HepG2 (cell line): ENCODE data around the gene IQCE. TPM values are rescaled to one million over a fixed set of nuclear protein-coding genes. Genes with fewer than 3 reads are reported as not detected.
A peak's percentile ranks its signal among the peaks of the same experiment; 100 is the strongest.

Experiments
- CAMTA2 ChIP-seq: sonication (generic); formaldehyde crosslinking; IDR thresholded peaks from 2 replicates; pipeline ENCODE4 v1.4.0; 2020; ENCODE audit warnings: mild to moderate bottlenecking, missing genetic modification reagents, borderline replicate concordance
- CENPX ChIP-seq: sonication (generic); formaldehyde crosslinking; IDR thresholded peaks from 2 replicates; pipeline ENCODE4 v1.9.0; 2021; ENCODE audit warnings: mild to moderate bottlenecking, missing genetic modification reagents, moderate library complexity
- CREBL2 ChIP-seq: sonication (generic); formaldehyde crosslinking; IDR thresholded peaks from 2 replicates; pipeline ENCODE4 v1.8.1; 2023; ENCODE audit warnings: missing genetic modification reagents, mild to moderate bottlenecking, borderline replicate concordance
- DMTF1 ChIP-seq: sonication (generic); formaldehyde crosslinking; IDR thresholded peaks from 2 replicates; pipeline ENCODE4 v1.4.0; 2020; ENCODE audit warnings: mild to moderate bottlenecking, missing genetic modification reagents
- DNMT3B ChIP-seq: conservative IDR thresholded peaks from 2 replicates; pipeline ENCODE4 v1.6.1; 2016; ENCODE audit warnings: missing biosample characterization, control low read depth
- HIVEP1 ChIP-seq: sonication (generic); formaldehyde crosslinking; IDR thresholded peaks from 2 replicates; pipeline ENCODE4 v1.4.0; 2020; ENCODE audit warnings: mild to moderate bottlenecking, missing genetic modification reagents
- KMT2B ChIP-seq: IDR thresholded peaks from 2 replicates; pipeline ENCODE4 v1.6.1; 2016; ENCODE audit warnings: missing genetic modification reagents, missing compliant biosample characterization
- MBD4 ChIP-seq: IDR thresholded peaks from 2 replicates; pipeline ENCODE4 v1.6.1; 2012; ENCODE audit warnings: low read length, inconsistent platforms, borderline replicate concordance
- ONECUT2 ChIP-seq: sonication (generic); formaldehyde crosslinking; IDR thresholded peaks from 2 replicates; pipeline ENCODE4 v1.4.0; 2020; ENCODE audit warnings: missing genetic modification reagents
- PRDM15 ChIP-seq: sonication (generic); formaldehyde crosslinking; IDR thresholded peaks from 2 replicates; pipeline ENCODE4 v1.4.0; 2020; ENCODE audit warnings: missing genetic modification reagents
- RBFOX2 ChIP-seq: fragments of 200-400 bp; formaldehyde crosslinking; IDR thresholded peaks from 2 replicates; pipeline ENCODE4 v1.6.1; 2017; ENCODE audit warnings: low read depth, mild to moderate bottlenecking, low read length
- SP140L ChIP-seq: sonication (generic); formaldehyde crosslinking; IDR thresholded peaks from 2 replicates; pipeline ENCODE4 v1.4.0; 2020; ENCODE audit warnings: missing genetic modification reagents, borderline replicate concordance
- SRF ChIP-seq: IDR thresholded peaks from 2 replicates; pipeline ENCODE4 v1.6.1; 2011; ENCODE audit warnings: mild to moderate bottlenecking, low read depth, low read length, moderate library complexity
- ZNF382 ChIP-seq: sonication (generic); formaldehyde crosslinking; IDR thresholded peaks from 2 replicates; pipeline ENCODE4 v1.5.0; 2020; ENCODE audit warnings: missing genetic modification reagents, mild to moderate bottlenecking, borderline replicate concordance
- ZNF616 ChIP-seq: sonication (generic); formaldehyde crosslinking; IDR thresholded peaks from 2 replicates; pipeline ENCODE4 v1.5.0; 2020; ENCODE audit warnings: low read depth, mild to moderate bottlenecking, missing genetic modification reagents
- ZNF713 ChIP-seq: sonication (generic); formaldehyde crosslinking; IDR thresholded peaks from 2 replicates; pipeline ENCODE4 v1.4.0; 2020; ENCODE audit warnings: mild to moderate bottlenecking, missing genetic modification reagents
- ZNF747 ChIP-seq: sonication (generic); formaldehyde crosslinking; IDR thresholded peaks from 2 replicates; pipeline ENCODE4 v1.8.1; 2023; ENCODE audit warnings: missing genetic modification reagents, mild to moderate bottlenecking, borderline replicate concordance
- ZNF770 ChIP-seq: sonication (generic); formaldehyde crosslinking; IDR thresholded peaks from 2 replicates; pipeline ENCODE4 v1.5.0; 2020; ENCODE audit warnings: mild to moderate bottlenecking, missing genetic modification reagents
- polyA plus RNA-seq, 8 experiments: library from polyadenylated mRNA; depleted of rRNA in 3 of 8; stranded (reverse) in 7 of 8; unstranded in 1 of 8; fragments of >200 nt; fragmentation: Illumina TruSeq in 4 of 8; extraction: Trizol in 4 of 8; gene quantifications; 2 replicates each; pipeline versions ENCODE4 v1.2.1 to v1.2.3, GENCODE V29; 2011 to 2016; ENCODE audit warnings: low read depth in 4 of 8, missing spikeins in 1 of 8, mixed read lengths in 1 of 8; ENCODE audit not compliant: insufficient read depth in 1 of 8
- total RNA-seq, 5 experiments: library from RNA; depleted of rRNA; stranded (reverse); fragments of >200 nt; fragmentation: Illumina TruSeq; extraction: Trizol; gene quantifications; 2 replicates each; pipeline ENCODE4 v1.2.3, GENCODE V29; 2016; ENCODE audit warnings: low read depth in 1 of 5
- TF ChIP-seq, protein P1 (sequence below): sonication (generic); formaldehyde crosslinking; IDR thresholded peaks from 2 replicates; pipeline ENCODE4 v1.4.0; 2020; ENCODE audit warnings: missing genetic modification reagents; ENCODE audit errors: not compliant biosample characterization

The IQCE gene
- total and polyA plus RNA-seq, 2 of the 13 experiments (the other 11 are each of a cell fraction or from before 2014, with no cell fraction given): 1.5 to 2.5 TPM

- 0 out of 2 replicates have a peak, but pooled peaks have one; percentile 21 for TF ChIP-seq PRDM15 (CRISPR knock-in tag)
- no peak for TF ChIP-seq CENPX (CRISPR knock-in tag)
- 0 out of 2 replicates have a peak, but pooled peaks have one; percentile 75 for TF ChIP-seq DMTF1 (CRISPR knock-in tag)
- TF ChIP-seq ZNF747 (CRISPR knock-in tag): peak; percentile 95; the same call in 1 of the 2 replicates
- no peak for TF ChIP-seq ONECUT2 (CRISPR knock-in tag)
- TF ChIP-seq RBFOX2: 0 out of 2 replicates have a peak, but pooled peaks have one; percentile 39
- no peak for TF ChIP-seq ZNF382 (CRISPR knock-in tag)
- peak; percentile 91; the same call in 1 of the 2 replicates for TF ChIP-seq ZNF616 (CRISPR knock-in tag)
- TF ChIP-seq HIVEP1 (CRISPR knock-in tag): peak; percentile 80
- TF ChIP-seq CREBL2: no peak; the same call in 1 of the 2 replicates
- TF ChIP-seq CAMTA2 (CRISPR knock-in tag): no peak
- peak; percentile 80 for TF ChIP-seq ZNF770
- peak; percentile 92 for TF ChIP-seq DNMT3B
- no peak for TF ChIP-seq MBD4
- peak; percentile 85 for TF ChIP-seq ZNF713 (CRISPR knock-in tag)
- TF ChIP-seq, protein P1, sequence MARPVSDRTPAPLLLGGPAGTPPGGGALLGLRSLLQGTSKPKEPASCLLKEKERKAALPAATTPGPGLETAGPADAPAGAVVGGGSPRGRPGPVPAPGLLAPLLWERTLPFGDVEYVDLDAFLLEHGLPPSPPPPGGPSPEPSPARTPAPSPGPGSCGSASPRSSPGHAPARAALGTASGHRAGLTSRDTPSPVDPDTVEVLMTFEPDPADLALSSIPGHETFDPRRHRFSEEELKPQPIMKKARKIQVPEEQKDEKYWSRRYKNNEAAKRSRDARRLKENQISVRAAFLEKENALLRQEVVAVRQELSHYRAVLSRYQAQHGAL (CRISPR knock-in tag): no peak
- TF ChIP-seq SP140L (CRISPR knock-in tag): no peak
- TF ChIP-seq SRF: no peak
- no peak; the same call in 1 of the 2 replicates for TF ChIP-seq KMT2B (CRISPR knock-in tag)
Measured at GRCh38 chr7:2663121-2663886, 104.5 kb downstream of the IQCE start (continued).
